GM19397 (cell line): ENCODE measurements around the gene IL22RA2.
"Not testable (repeated sequence)": the region's sequence is repeated elsewhere in the genome, so short reads cannot be mapped to it uniquely, and the experiment has no call there.

ENCODE experiments used
- ATAC-seq: cut with Tn5 transposase; IDR thresholded peaks from one replicate; pipeline ENCODE4 v1.9.1; 2021; ENCODE audit warnings: mild to moderate bottlenecking, moderate library complexity; ENCODE audit not compliant: unreplicated experiment

IL22RA2 gene

DNA sequence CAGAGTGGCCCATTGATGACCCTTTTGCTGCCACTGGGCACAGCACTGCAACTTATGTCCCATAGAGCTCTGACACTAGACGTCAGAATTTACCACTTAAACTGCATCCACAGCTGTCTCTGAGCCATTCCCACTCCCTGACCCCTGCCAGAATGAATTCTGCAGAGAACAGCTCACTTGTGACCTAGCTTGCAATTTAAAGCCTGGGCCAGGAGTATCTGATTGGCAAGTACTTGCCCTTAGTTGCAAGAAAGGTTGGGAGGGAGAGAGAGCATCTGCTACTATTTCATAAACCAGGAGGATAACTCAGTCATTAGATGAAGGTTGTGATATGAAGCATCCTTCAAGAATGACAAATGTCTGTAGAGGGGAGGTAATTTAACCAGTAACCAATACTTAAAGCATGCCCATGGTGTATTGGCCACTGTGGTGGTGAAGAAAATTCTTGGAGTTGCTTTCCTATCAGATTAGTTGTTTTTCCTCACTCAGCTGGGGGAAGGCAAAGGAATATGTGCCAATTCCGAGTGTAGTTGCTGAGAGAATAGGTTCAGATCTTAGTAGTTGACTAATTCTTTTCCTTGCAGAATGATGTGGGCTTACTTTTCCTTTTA, 46.5 kb downstream of the IL22RA2 start:
- ATAC-seq: no peak

DNA sequence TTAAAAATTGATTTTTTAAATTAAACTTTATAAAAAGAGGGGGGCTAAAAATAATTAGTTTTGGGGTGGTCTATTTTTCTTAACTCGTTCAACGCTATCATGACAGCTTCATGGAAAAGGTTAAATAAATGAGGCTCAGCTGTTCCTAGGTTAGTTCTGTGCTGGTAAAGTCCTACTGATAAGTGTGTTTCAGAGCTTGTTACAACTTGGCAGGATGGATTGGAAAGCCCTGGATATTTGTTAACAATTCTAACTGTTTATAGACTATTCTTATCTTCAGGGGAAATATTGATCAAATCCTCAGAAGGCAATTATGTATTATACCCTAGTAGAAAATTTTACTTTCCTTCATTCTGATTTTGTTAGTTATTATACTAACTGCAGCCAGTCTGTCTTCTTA, 50.4 kb downstream of the IL22RA2 start:
- no peak for ATAC-seq

DNA sequence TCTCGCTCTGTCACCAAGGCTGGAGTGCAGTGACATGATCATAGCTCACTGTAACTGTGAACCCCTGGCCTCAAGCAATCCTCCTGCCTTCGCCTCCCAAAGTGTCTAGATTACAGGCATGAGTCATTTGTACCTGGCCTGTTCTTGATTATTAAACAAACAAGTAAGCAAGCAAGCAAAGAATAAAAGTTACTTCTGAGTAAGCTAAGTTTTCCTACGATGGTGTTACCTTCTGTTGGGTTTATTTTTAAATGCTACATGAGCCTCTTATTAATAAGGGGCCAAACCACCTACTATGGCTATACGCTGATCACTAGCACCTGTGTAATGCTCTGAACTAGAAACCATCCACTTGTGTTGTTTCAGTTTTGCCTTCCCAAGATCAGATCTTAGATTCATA, 50.8 kb downstream of the IL22RA2 start:
- ATAC-seq: no peak

DNA sequence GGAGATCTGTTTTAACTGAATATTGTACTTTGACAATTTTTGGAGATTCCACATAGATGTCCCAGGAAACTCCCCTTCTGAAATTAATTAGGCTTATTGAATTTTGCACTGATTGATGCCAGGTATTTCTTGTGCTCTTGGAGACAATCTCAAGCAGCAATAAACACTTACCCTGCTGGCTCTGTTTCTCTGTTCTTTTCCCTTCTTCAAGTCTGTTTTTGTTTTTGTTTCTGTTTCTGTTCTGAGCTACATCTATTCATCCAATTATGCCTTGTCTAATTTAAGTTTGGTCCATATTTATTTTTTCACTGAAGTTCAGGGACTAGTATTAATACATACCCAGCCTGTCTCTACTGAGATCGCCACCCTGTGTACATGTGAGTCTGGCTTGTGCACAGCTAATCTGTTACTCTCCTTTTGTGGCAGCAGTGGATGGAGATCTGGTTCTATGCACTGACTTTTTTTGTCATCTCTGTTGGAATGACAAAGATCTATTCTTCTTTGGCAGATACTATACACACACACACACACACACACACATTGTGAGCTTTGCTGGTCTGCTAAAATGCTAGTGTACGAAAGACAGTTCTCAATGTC, 51.9 kb downstream of the IL22RA2 start:
- no peak for ATAC-seq

DNA sequence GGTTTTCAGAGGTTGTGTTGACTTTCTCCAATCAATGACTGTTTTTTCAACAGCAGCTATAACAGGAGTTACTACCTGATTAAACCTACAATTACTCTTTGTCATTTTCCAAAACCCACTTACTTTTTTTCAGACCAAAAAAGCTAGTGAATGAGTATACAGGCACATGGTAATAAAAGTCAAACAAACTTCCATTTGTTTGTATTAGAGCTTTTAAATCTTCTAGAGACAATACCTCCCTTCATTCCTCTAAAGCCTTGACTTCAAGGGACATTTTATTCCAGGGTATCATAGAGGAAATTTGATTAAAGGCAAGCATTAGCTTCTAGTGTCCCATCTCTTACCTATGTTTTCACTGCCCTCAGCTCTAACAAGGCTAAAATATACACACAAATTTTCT, 52.7 kb downstream of the IL22RA2 start:
- no peak for ATAC-seq

DNA sequence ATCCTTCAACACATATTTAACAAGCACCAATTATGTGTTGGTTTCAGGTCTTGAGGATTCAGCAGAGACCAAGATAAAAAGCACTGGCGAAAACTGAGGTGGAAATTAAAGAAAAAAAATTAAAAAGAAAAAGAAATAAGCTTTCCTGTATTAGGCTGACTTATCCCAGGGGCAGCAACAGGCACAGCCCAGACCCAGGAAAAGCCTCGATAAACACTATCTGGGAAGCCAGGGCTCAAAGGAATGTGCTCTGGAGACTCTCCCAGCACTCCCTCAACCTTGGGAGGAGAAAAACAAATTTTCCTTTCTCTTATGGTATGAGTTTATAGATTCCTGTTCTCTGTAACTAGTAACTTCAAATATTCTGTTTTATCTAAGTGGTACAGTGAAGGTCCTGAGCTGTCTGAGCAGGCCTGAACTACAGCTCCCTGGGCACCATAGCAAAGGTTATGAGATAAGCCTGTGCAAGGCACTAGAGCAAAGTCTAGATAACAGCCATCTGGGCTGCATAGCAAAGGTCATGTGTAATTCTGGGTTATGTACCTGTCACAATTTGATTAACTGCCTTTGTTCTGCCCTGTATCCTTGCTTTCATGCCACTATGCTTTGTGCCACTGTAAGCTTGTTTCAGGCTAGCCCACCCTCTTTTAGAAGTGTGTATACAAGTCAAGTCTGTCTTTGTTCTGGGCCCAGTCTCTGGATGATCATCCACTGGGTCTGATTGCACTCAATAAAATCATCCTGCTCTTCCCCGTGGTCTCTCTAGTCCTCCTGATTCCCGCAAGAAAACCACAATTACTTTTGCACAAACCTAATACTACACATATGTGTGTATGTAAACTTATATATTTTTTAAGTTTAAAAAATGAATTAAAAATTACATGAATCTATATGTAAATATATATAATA, 54.0 kb downstream of the IL22RA2 start:
- no peak for ATAC-seq

DNA sequence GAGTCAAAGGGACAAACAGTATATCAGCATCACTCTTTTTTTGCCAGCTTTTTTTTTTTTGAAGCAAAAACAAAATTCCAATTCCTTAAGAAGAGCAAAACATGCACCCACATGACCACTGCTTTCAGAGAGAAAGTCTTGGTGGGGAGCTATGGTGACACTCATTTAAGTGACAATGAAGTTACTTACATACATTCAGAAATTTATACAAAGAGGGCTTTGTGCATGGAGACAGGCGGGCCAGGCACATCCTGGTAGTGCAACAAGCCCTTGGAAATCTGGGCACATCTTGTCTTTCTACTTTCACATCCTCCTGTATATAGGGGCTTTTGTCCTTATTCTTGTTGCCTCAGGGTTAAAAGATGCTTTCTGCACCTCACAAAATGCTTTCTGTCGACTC, 55.9 kb downstream of the IL22RA2 start:
- no peak for ATAC-seq

DNA sequence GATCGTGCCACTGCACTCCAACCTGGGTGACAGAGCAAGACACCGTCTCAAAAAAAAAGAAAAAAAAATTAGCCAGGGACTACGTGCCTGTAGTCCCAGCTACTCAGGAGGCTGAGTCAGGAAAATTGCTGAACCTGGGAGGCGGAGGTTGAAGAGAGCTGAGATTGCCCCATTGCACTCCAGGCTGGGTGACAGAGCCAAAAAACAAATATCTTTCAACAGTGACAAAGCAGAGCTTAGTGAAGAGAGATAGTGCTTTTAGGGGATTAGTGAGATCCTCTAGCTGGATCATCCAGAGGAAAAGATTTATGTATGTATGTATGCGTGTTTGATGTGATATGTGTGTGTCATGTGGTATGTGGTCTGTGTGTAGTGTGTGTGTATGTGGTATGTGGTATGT, 56.6 kb downstream of the IL22RA2 start:
- no peak for ATAC-seq

DNA sequence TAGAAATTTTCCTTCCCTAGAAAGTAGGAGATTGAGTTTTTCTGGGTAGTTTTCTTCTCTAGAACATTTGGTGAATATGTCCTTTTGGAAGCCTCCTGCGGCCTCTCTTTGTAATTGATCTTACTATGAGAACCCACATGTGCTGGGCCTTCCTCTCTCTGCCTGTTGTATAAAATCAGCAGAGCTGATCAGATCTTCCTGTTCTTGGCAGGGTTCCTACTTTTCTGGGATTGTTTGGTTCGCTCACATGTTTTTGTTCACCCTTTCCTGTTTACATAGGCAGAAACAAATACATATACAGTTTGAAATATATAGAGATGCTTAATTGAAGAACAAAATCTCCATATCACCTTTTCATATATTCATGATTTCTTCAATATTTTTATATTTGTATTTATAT, 57.8 kb downstream of the IL22RA2 start:
- no peak for ATAC-seq

DNA sequence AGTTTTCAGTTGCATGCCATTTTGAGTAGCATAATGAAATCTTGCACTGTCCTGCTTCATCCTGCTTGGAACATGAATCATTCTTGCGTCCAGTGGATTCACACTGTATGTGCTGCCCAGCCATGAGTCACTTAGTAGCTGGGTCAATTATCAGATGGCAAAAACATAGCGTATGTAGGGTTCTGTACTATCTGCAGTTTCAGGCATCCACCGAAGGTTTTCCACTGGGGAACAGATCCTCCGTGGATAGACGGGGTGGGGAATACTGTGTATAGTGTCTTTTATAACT, 61.4 kb downstream of the IL22RA2 start:
- ATAC-seq: no peak

DNA sequence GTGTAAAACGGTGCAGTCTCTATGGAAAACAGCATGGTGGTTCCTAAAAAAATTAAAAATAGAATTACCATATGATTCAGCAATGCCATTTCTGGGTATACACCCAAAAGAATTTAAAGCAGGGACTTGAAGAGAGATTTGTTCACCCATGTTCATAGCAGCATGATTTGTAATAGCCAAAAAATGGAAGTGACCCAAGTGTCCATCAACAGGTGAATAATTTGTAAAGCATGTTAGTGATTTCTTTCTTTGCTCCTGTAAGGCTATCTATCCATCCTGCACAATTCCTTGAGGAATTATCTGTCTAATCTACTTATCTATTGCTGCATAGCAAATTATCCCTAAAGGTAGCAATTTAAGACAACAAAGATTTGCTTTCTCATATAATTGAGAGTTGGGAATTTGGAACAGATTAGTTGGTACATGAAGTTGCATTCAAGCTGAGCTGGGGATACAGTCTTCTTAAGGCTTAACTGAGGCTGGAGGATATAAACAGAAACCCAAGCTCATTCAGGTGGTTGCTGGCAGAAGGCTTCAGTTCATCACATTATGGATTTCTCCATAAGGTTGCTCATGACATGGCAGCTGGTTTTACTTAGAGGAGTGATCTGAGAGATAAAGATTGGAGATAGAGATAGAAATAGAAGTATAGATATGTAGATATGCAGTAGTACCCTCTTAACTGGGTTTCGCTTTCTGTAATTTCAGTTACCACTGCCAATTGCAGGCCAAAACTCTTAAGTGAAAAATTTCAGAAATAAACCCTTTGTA, 62.0 kb downstream of the IL22RA2 start:
- no peak for ATAC-seq

DNA sequence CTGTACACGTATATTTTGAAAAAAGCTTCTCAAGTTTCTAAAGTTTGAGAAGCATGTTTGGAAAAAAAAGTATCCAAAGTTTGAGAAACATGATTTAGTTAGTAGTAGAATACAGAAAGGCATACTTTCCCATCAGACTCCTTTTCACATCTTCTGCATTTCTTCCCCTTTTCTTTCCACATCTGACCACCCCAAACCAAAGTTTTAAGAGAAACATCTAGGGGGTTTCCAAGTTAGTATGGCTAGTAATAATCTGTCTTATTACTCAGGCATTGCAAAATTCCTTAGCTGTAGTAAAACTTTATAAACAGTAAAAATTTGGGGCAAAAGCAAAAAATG, 65.7 kb downstream of the IL22RA2 start:
- ATAC-seq: no peak

DNA sequence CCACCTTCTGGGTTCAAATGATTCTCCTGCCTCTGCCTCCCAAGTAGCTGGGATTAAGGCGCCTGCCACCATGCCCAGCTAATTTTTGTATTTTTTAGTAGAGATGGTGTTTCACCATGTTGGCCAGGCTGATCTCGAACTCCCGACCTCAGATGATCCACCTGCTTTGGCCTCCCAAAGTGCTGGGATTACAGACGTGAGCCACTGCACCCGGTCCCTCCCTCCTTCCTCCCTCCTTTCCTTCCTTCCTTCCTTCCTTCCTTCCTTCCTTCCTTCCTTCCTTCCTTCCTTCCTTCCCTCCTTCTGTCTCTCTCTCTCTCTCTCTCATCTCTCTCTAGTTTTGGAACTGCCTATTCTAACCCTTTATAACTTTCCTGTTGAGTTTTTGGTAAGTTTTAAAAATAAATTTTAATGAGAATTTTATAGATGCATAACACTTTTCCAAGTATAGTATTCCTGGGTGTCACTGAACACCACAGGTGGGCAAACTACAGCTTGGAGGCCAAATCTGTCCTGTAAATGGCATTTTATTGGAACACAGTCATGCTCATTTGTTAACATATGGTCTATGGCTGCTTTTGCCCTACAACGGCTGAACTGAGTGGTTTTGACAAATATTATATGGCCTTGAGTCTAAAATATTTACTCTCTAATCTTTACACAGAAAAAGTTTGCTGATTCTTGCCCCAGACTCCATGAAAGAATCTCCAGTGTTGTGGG, 66.2 kb downstream of the IL22RA2 start:
- not testable (repeated sequence) for ATAC-seq

DNA sequence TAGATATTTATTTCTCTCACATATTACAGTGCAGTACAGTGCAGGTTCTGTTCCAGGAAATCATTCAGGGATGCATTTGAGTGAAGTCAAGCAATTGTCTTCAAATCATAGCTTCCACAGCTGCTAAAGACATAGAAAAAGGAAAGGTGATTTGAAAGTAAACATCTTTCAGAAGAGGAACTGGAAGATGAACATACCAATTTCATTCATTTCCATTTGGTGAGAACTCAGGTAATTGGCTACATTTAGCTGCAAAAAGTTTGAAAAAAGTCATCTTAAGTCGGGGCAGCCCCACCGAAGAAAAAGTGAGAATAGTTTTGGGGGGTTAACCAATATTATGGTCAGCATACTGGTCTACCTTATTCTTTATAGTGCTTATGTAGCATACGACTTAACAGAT, 67.3 kb downstream of the IL22RA2 start:
- ATAC-seq: no peak

DNA sequence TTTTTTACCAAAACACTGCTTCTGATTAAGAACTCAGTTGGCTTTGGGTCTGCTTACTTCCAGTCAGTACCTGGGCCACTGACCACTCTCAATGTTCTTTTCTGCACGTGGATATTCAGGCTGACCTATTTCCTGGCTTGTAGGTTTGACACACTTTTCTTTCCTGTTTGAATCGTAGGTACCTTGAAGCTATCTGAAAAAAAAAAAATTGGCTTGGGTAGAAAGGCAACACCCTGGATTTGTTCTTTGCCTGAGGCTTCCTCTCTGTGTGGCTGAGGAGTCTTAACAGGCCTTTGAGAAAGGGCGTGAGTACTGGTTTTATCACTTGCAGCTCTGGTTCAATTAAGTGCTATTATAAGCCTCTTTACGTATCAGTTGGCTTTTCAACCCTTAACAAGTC, 68.1 kb downstream of the IL22RA2 start:
- ATAC-seq: no peak

DNA sequence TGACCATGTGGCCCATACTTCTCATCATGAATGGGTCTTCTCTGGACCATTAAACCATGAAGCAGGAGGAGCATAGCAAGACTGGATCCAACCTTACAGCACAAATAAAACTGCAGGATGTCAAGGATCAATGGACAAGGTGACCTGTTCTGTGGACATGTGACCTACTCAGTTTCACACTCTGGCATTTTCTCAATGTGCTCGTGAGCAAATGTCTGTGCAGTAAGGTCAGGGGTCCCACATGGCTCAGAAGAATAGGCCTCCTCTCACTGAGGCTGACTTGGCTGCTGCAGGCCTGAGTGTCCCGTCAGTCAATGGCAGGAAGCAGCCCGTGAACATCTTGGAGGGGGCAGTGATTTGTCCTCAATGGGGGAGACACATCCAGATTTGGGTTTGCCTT, 68.5 kb downstream of the IL22RA2 start:
- ATAC-seq: no peak

DNA sequence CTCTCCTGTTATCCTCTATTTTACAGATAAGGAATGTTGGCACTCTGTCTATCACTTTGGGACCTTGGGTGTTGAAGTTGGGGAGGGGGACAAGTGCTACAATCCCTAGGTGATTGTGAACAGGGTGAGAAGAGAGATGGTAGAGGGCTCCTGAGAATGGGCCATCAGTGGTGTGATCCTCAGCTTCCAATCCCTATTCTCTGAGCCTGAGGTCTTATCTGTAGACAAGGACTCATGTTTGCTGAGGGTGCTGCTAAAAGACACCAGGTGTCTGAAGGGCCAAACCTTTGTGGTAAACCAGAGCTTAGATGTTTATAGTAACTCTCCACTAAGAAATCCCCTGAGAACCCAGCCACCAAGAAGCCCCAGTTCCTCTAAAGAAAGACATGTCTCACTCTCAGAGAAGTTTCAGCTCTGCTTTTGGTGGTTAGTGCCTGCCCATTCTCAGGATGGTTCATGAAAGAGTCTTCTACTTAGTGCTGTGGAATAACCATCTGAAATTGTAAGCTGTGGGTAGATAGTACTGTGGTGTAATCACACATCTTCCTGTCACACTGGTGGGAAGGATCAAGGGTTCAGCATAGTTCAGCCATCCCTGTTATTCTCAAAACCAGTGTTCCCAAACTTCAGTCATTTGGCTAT, 70.5 kb downstream of the IL22RA2 start:
- peak; percentile 83 for ATAC-seq

DNA sequence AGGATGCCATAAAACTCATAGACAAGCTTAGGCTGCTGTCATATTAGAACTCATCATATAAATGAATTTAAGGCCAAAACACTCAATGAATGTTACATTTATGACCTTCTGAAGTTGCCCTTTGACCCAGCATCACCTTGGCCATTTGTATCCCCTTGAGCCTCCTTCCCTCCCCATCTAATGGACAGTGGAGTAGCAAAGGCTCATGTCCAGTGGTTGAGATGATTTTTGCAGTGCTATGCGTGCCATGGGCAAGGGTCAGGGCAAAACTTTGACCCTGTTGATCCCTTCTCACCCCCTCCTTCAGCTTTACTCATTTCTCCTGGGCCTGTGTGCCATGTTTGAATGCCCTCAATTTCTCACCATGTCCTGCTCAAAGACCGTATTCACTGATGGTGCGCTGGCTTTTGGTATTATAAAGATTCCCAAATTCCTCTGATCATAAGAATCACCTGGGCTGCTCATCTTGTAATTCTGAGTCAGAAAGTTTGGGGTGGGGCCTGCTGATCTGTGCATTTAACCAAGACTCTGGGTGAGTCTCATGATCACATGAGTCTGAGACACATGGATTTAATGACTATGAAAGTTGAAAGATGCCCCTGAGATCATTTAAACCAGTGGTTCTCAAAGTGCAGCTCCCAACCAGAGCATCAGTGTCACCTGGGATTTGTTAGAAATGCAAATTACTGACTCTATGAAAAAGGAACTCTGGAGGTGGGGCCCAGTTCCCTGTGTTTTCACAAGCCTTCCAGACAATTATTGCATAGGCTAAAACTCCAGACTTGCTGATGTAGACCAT, 71.2 kb downstream of the IL22RA2 start:
- peak; percentile 18 for ATAC-seq

DNA sequence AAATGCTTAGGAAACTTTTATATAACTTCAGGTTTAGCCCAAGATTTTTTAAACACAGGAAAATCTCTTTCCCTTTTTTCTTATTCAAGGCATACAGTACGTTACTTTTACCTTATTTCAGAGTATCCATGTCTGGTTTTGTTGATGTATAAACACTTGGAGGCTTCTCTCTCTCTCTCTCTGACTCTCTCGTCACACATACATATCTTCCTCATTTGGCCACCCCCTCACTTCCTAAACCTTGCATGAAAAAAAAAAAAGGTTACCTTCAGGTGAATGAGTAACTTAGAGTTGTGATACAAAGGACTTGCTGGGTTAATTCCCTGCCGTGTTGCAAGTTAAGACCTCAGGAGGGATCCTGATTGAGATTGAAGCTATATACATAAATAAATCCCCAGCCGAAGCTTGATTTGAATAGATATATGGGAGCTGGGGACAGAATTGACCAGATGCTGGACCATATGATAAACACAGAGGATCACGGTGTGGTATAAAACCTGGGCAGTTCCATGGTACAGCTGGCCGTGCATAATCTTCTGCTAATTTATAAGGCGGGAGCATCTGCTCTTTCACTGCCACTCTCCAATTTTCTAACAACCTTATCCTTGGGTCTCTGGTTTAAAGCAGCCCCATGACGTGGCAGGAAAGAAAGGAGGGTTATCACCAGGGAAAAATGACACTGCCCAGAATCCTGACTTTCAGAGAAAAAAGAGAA, 73.6 kb downstream of the IL22RA2 start:
- ATAC-seq: no peak
